OCI-LY3 (cell line): Measurements from ENCODE around the gene RELN.
"Not testable (repeated sequence)": the region's sequence is repeated elsewhere in the genome, so short reads cannot be mapped to it uniquely, and the experiment has no call there.

Experiments
- H2AFZ ChIP-seq: fragments of 200-600, 300-600 bp; shearing (Covaris generic); 2 replicates; pipeline ENCODE4 v1.6.0; 2014; ENCODE audit warnings: antibody characterized with exemption, low read depth, low read length
- H3K27ac ChIP-seq: fragments of 200-600, 300-600 bp; sonication (generic); 2 replicates; pipeline ENCODE4 v1.5.1; 2014; ENCODE audit warnings: mild to moderate bottlenecking, low read length, moderate library complexity, mixed read lengths
- H3K27me3 ChIP-seq: fragments of 200-600, 300-600 bp; sonication (generic); 2 replicates; pipeline ENCODE4 v1.6.1; 2014; ENCODE audit warnings: low read depth, low read length, mixed read lengths
- H3K36me3 ChIP-seq: fragments of 200-600, 300-600 bp; sonication (generic); replicated peaks from 2 replicates; pipeline ENCODE3; 2014; ENCODE audit warnings: low read depth, low read length, mixed read lengths
- H3K4me1 ChIP-seq: fragments of 300-600, 200-600 bp; sonication (generic); 2 replicates; pipeline ENCODE4 v1.6.1; 2014; ENCODE audit warnings: low read length, mixed read lengths
- H3K4me2 ChIP-seq: fragments of 200-600, 300-600 bp; sonication (generic); 2 replicates; pipeline ENCODE4 v1.6.1; 2014; ENCODE audit warnings: low read length, mixed read lengths
- H3K4me3 ChIP-seq: fragments of 300-600, 200-600 bp; sonication (generic); 2 replicates; pipeline ENCODE4 v1.5.1; 2014; ENCODE audit warnings: antibody characterized with exemption, mild to moderate bottlenecking, low read length, moderate library complexity
- H3K79me2 ChIP-seq: fragments of 300-600, 200-600 bp; shearing (Covaris generic); 2 replicates; pipeline ENCODE4 v1.6.1; 2014; ENCODE audit warnings: mild to moderate bottlenecking, low read length, mixed read lengths
- H3K9ac ChIP-seq: fragments of 300-600, 200-600 bp; shearing (Covaris generic); 2 replicates; pipeline ENCODE4 v1.6.0; 2014; ENCODE audit warnings: mild to moderate bottlenecking, low read length, moderate library complexity
- H3K9me3 ChIP-seq: fragments of 200-600, 300-600 bp; shearing (Covaris generic); 2 replicates; pipeline ENCODE4 v1.6.1; 2014; ENCODE audit warnings: low read length, mixed read lengths; ENCODE audit not compliant: insufficient read depth
- H4K20me1 ChIP-seq: fragments of 200-600, 300-600 bp; sonication (generic); 2 replicates; pipeline ENCODE4 v1.6.1; 2016; ENCODE audit warnings: low read length, mixed read lengths; ENCODE audit not compliant: insufficient read depth
- CTCF ChIP-seq: fragments of 200-600, 300-600 bp; sonication (generic); IDR thresholded peaks from 2 replicates; pipeline ENCODE4 v1.5.1; 2014; ENCODE audit warnings: antibody characterized with exemption, low read length, low read depth
- EZH2phosphoT487 ChIP-seq: fragments of 200-600 bp; shearing (Covaris generic); IDR thresholded peaks from 2 replicates; pipeline ENCODE4 v1.6.1; 2018; ENCODE audit warnings: antibody characterized with exemption, mixed run types, low read depth

Gene RELN

GRCh38 chr7:103902917-103903316 lies 86.5 kb downstream of the RELN start:
- no peaks in the 10 kb centered on the region for H3K79me2 ChIP-seq

GRCh38 chr7:103896826-103897225 lies 92.6 kb downstream of the RELN start:
- not testable (repeated sequence) for H3K4me3 ChIP-seq, H2AFZ ChIP-seq, H3K27me3 ChIP-seq, H3K4me2 ChIP-seq, H3K79me2 ChIP-seq, H3K36me3 ChIP-seq, H3K27ac ChIP-seq, H3K9ac ChIP-seq, H3K4me1 ChIP-seq, H4K20me1 ChIP-seq, H3K9me3 ChIP-seq

More at GRCh38 chr7:103902917-103903316, 86.5 kb downstream of the RELN start:
- H3K27me3 ChIP-seq = peaks cover 10% of the 10 kb centered on the region
- H3K9me3 ChIP-seq = no peaks in the 10 kb centered on the region
- no peak overlapping the region for H3K27ac ChIP-seq
- no peaks in the 10 kb centered on the region for H4K20me1 ChIP-seq
- H3K9ac ChIP-seq = no peak overlapping the region
- TF ChIP-seq EZH2phosphoT487 (no peak), CTCF (no peak)
- H2AFZ ChIP-seq = no peak overlapping the region
- H3K4me1 ChIP-seq = no peaks in the 10 kb centered on the region
- H3K4me3 ChIP-seq = no peak overlapping the region
- H3K4me2 ChIP-seq = no peak overlapping the region
- no peaks in the 10 kb centered on the region for H3K36me3 ChIP-seq

- no peaks in the 10 kb centered on the region for H3K36me3 ChIP-seq
- H3K9ac ChIP-seq = no peak overlapping the region
- H4K20me1 ChIP-seq = no peaks in the 10 kb centered on the region
- H3K79me2 ChIP-seq = no peaks in the 10 kb centered on the region
- H3K27ac ChIP-seq = no peak overlapping the region
- H2AFZ ChIP-seq = no peak overlapping the region
- H3K9me3 ChIP-seq = no peaks in the 10 kb centered on the region
- H3K4me2 ChIP-seq = no peak overlapping the region
- no peak for TF ChIP-seq EZH2phosphoT487
- TF ChIP-seq CTCF = no peak
- no peaks in the 10 kb centered on the region for H3K4me1 ChIP-seq
- no peak overlapping the region for H3K4me3 ChIP-seq
- peaks cover 5% of the 10 kb centered on the region; the same call in 1 of the 2 replicates for H3K27me3 ChIP-seq
Measured at GRCh38 chr7:103894656-103895596, 94.5 kb downstream of the RELN start.

GRCh38 chr7:103893350-103893749 lies 96.1 kb downstream of the RELN start:
- H3K9ac ChIP-seq = no peak overlapping the region
- no peak overlapping the region for H3K4me2 ChIP-seq
- H3K27me3 ChIP-seq = peaks cover 5% of the 10 kb centered on the region; the same call in 1 of the 2 replicates
- no peak overlapping the region for H3K27ac ChIP-seq
- H3K9me3 ChIP-seq = no peaks in the 10 kb centered on the region
- TF ChIP-seq EZH2phosphoT487 (no peak), CTCF (no peak)
- H4K20me1 ChIP-seq = no peaks in the 10 kb centered on the region
- H3K4me3 ChIP-seq = no peak overlapping the region
- no peaks in the 10 kb centered on the region for H3K4me1 ChIP-seq
- H3K79me2 ChIP-seq = no peaks in the 10 kb centered on the region
- no peaks in the 10 kb centered on the region for H3K36me3 ChIP-seq
- H2AFZ ChIP-seq = no peak overlapping the region
